B cell (primary cell): ENCODE data around the gene GDAP1L1.

Source experiments
- EZH2 ChIP-seq: IDR thresholded peaks from 2 replicates; pipeline ENCODE4 v1.6.1; 2012; ENCODE audit warnings: borderline replicate concordance, low read depth, mild to moderate bottlenecking, moderate library complexity, low read length; ENCODE audit not compliant: insufficient read depth, poor library complexity, severe bottlenecking
- TF ChIP-seq, protein P1 (sequence below): fragments of 200-600 bp; IDR thresholded peaks from one replicate; pipeline ENCODE4 v1.8.0; 2022; ENCODE audit warnings: antibody characterized with exemption, mild to moderate bottlenecking

- TF ChIP-seq, protein P1, sequence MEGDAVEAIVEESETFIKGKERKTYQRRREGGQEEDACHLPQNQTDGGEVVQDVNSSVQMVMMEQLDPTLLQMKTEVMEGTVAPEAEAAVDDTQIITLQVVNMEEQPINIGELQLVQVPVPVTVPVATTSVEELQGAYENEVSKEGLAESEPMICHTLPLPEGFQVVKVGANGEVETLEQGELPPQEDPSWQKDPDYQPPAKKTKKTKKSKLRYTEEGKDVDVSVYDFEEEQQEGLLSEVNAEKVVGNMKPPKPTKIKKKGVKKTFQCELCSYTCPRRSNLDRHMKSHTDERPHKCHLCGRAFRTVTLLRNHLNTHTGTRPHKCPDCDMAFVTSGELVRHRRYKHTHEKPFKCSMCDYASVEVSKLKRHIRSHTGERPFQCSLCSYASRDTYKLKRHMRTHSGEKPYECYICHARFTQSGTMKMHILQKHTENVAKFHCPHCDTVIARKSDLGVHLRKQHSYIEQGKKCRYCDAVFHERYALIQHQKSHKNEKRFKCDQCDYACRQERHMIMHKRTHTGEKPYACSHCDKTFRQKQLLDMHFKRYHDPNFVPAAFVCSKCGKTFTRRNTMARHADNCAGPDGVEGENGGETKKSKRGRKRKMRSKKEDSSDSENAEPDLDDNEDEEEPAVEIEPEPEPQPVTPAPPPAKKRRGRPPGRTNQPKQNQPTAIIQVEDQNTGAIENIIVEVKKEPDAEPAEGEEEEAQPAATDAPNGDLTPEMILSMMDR = no peak
- no peak for TF ChIP-seq EZH2
These were observed 42.3 kb upstream of the GDAP1L1 start for GRCh38 chr20:44204832-44205215.
